ENCODE results near the gene RPS2.

The RPS2 gene

DNA sequence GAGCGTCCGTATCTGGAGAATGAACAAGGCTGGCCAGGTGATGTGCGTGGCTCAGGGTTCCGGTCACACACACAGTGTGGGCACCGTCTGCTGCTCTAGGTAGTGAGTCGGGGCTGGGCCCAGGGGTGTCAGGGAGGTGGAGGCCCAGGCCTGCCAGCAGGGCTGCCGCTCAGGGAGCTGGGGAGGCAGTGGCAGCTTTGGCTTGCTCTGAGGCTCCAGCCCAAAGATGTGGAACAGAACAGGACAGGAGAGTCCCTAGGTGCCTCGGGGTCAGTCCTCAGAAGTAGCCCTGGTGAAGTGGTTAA lies 11.5 kb upstream of the RPS2 start:
- no peak overlapping the region for H3K4me3 ChIP-seq (ENCODE audit: low read depth, low read length)
- TF ChIP-seq MYC (IDR thresholded peaks at IDR 0.05; ENCODE audit: low read depth, low read length) = no peak
- TF ChIP-seq, protein P1, sequence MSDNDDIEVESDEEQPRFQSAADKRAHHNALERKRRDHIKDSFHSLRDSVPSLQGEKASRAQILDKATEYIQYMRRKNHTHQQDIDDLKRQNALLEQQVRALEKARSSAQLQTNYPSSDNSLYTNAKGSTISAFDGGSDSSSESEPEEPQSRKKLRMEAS (IDR thresholded peaks at IDR 0.05; ENCODE audit: low read depth, low read length) = no peak
- no peak for DNase-seq (ENCODE audit: low read depth)

DNA sequence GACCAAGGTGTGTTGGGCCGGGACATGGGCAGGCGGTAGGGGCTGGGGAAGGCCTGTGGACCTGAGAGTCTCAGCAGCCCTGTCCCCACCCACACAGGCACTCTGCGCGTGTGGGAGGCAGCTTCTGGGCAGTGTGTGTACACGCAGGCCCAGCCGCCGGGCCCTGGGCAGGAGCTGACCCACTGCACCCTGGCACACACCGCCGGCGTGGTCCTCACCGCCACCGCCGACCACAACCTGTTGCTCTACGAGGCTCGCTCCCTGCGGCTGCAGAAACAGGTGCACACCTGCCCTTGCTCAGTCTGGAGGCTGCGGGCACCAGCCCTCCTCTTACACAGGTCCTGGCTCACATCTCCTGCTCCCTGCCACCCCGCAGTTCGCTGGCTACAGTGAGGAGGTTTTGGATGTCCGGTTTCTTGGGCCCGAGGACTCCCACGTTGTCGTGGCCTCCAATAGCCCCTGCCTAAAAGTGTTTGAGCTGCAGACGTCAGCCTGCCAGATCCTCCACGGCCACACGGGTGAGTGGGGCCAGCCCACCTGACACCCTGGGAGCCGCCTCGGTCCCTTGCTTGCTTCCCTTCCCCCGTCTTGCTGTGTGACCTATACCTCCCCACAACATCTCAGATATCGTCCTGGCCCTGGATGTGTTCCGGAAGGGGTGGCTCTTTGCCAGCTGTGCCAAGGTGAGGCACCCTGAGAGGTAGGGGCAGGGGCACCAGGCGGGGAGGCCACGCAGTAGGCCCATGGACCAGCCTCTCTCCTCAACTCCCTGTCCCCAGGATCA lies 11.0 kb upstream of the RPS2 start:
- H3K4me3 ChIP-seq (ENCODE audit: low read depth, low read length) = no peak overlapping the region
- TF ChIP-seq POLR2A (IDR thresholded peaks at IDR 0.05; ENCODE audit: extremely low read depth, insufficient read length) (no peak), MYC (IDR thresholded peaks at IDR 0.05; ENCODE audit: low read depth, low read length) (no peak)
- TF ChIP-seq, protein P2, sequence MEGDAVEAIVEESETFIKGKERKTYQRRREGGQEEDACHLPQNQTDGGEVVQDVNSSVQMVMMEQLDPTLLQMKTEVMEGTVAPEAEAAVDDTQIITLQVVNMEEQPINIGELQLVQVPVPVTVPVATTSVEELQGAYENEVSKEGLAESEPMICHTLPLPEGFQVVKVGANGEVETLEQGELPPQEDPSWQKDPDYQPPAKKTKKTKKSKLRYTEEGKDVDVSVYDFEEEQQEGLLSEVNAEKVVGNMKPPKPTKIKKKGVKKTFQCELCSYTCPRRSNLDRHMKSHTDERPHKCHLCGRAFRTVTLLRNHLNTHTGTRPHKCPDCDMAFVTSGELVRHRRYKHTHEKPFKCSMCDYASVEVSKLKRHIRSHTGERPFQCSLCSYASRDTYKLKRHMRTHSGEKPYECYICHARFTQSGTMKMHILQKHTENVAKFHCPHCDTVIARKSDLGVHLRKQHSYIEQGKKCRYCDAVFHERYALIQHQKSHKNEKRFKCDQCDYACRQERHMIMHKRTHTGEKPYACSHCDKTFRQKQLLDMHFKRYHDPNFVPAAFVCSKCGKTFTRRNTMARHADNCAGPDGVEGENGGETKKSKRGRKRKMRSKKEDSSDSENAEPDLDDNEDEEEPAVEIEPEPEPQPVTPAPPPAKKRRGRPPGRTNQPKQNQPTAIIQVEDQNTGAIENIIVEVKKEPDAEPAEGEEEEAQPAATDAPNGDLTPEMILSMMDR (IDR thresholded peaks at IDR 0.05; ENCODE audit: low read depth, low read length) = no peak
- TF ChIP-seq, protein P1 (IDR thresholded peaks at IDR 0.05; ENCODE audit: low read depth, low read length) = no peak
- no peak for DNase-seq (ENCODE audit: low read depth)

DNA sequence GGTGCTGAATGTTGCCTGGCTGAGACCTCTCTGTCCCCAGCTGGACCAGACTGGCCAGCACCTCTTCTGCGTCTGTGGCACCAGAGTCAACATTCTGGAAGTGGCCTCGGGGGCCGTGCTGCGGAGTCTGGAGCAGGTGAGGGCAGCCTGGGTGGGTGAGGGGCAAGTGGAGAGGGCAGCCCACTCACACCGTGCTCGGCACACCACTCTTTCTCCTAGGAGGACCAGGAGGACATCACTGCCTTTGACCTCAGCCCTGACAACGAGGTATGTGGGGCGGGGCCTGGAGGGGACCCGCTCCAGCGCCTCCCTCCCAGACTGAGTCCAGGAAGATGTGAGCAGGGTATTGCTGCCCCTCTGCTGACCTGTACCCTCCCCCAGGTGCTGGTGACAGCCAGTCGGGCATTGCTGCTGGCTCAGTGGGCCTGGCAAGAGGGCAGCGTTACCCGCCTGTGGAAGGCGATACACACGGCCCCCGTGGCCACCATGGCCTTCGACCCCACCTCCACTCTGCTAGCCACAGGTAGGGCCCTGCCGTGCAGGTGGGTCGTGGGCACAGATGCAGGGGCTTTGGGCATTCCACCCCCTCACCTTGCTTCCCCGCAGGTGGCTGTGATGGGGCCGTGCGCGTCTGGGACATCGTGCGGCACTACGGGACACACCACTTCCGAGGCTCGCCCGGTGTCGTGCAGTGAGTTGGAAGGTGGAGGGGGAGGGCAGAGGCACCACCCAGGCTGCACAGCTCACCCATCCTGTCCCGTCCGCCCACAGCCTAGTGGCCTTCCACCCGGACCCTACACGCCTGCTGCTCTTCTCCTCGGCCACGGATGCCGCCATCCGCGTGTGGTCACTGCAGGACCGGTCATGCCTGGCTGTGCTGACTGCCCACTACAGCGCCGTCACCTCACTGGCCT lies 9.8 kb upstream of the RPS2 start:
- H3K4me3 ChIP-seq (ENCODE audit: low read depth, low read length) = no peak overlapping the region
- DNase-seq (ENCODE audit: low read depth) = no peak
- TF ChIP-seq POLR2A (IDR thresholded peaks at IDR 0.05; ENCODE audit: extremely low read depth, insufficient read length) (no peak), MYC (IDR thresholded peaks at IDR 0.05; ENCODE audit: low read depth, low read length) (no peak)
- TF ChIP-seq, protein P2 (IDR thresholded peaks at IDR 0.05; ENCODE audit: low read depth, low read length) = no peak
- TF ChIP-seq, protein P1 (IDR thresholded peaks at IDR 0.05; ENCODE audit: low read depth, low read length) = no peak

DNA sequence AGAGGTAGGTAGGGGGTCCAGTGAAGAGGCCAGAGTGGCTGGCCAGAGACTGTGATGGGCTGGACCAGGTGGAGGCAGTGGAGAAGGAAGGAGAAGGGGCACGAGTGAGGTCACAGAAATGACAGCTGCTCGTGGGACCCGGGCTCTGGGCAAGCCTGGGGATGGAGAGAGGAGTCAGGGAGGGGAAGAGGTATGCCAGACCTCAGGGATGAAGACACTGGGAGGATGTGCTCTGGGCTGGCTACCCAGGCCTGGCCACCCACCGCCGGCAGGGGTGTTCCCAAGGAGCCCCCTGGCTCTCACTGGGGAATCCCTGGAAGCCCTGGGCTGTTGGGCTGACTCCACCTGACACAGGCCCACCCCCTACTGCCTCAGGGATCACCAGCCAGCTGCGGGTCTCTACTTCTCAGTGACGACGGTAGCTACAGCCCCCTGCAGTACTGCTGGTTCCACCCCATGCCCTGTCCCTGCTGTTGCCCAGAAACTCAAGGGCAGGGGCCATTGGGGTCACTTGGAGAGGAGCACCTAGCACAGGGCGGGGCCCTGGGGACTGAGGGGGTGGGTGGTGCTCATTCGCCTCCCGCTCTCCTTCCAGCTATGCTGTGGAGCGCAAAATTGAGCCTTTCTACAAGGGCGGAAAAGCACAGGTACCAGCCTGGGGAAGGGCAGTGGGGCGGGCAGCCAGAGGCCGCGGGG lies 9.0 kb upstream of the RPS2 start:
- TF ChIP-seq, protein P1 (IDR thresholded peaks at IDR 0.05; ENCODE audit: low read depth, low read length) = no peak
- TF ChIP-seq, protein P2 (IDR thresholded peaks at IDR 0.05; ENCODE audit: low read depth, low read length) = no peak
- TF ChIP-seq POLR2A (IDR thresholded peaks at IDR 0.05; ENCODE audit: extremely low read depth, insufficient read length) (no peak), MYC (IDR thresholded peaks at IDR 0.05; ENCODE audit: low read depth, low read length) (no peak)
- no peak for DNase-seq (ENCODE audit: low read depth)
- no peak overlapping the region for H3K4me3 ChIP-seq (ENCODE audit: low read depth, low read length)

DNA sequence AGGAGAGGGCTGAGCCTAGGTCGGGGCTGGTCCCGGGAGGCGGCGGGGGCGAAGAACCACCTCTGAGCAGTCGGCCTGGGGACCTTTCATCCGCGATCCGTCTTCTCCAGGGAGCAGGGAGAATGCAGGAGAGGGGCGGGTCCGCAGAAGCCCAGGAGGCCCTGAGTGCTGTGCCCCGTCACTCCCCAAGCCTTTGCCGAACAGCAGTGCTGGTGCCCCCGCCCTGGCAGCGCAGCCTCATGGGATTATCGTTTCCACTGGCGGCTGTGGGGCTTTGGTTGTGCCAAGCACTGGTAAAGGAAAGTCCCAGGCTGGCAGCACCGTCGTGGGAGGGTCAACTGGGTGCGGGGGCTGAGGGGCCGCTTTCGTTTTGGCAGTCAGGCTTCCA lies 7.9 kb upstream of the RPS2 start:
- H3K4me3 ChIP-seq (ENCODE audit: low read depth, low read length) = peak overlapping the region; percentile 79
- peak; percentile 45 for DNase-seq (ENCODE audit: low read depth)
- TF ChIP-seq MYC (IDR thresholded peaks at IDR 0.05; ENCODE audit: low read depth, low read length) (no peak), POLR2A (IDR thresholded peaks at IDR 0.05; ENCODE audit: extremely low read depth, insufficient read length) (no peak)
- TF ChIP-seq, protein P1 (IDR thresholded peaks at IDR 0.05; ENCODE audit: low read depth, low read length) = no peak
- TF ChIP-seq, protein P2 (IDR thresholded peaks at IDR 0.05; ENCODE audit: low read depth, low read length) = no peak
